Ascending aorta (tissue), 2 donors: ENCODE results near the gene DSC2. TPM values are rescaled to one million over a fixed set of nuclear protein-coding genes. Genes with fewer than 3 reads are reported as not detected.
"Not testable (repeated sequence)": the region's sequence is repeated elsewhere in the genome, so short reads cannot be mapped to it uniquely, and the experiment has no call there.

Experiments
- DNase-seq, 2 donors: peaks; one replicate each; pipeline ENCODE4 v3.0.0-alpha.2; 2019; ENCODE audit warnings: low spot score in 2 of 2
- H3K27ac ChIP-seq, 2 donors: fragments of 200-600 bp; sonication (generic); one replicate each; pipeline ENCODE4 v1.5.1; 2016 to 2017; ENCODE audit warnings: mild to moderate bottlenecking in 1 of 2
- H3K27me3 ChIP-seq: fragments of 200-600 bp; sonication (generic); one replicate; pipeline ENCODE4 v1.5.1; 2017
- H3K36me3 ChIP-seq, 2 donors: fragments of 200-600 bp; sonication (generic); one replicate each; pipeline ENCODE4 v1.5.1; 2016
- H3K4me1 ChIP-seq, 2 donors: fragments of 200-600 bp; sonication (generic); one replicate each; pipeline ENCODE4 v1.5.1; 2016 to 2017; ENCODE audit warnings: mild to moderate bottlenecking in 1 of 2
- H3K4me3 ChIP-seq, 2 donors: fragments of 200-600 bp; sonication (generic); one replicate each; pipeline ENCODE4 v1.5.1; 2016 to 2017; ENCODE audit warnings: mild to moderate bottlenecking in 1 of 2
- H3K9me3 ChIP-seq, 2 donors: fragments of 200-600 bp; sonication (generic); one replicate each; pipeline ENCODE4 v1.5.1; 2016
- intact Hi-C: fragments of 100-400 bp; cut with DNase I; formaldehyde crosslinking; loops from one replicate; pipeline ENCODE4 v1.15.1; 2023
- total RNA-seq: library from RNA; depleted of rRNA; stranded (reverse); fragments of >200 nt; gene quantifications from one replicate; pipeline ENCODE4 v1.1.0, GENCODE V29; 2016
- TF ChIP-seq, protein P1 (sequence below), 3 experiments: fragments of 200-600 bp in 2 of 3; fragments of 450-650 bp in 1 of 3; sonication (generic) in 2 of 3; IDR thresholded peaks; one replicate each; pipeline ENCODE4 v1.5.1; 2016 to 2019; ENCODE audit warnings: antibody characterized with exemption in 3 of 3, mild to moderate bottlenecking in 1 of 3, moderate library complexity in 1 of 3

The DSC2 gene
- total RNA-seq, 1 donor from 2014 or later = 4.4 TPM

DNA sequence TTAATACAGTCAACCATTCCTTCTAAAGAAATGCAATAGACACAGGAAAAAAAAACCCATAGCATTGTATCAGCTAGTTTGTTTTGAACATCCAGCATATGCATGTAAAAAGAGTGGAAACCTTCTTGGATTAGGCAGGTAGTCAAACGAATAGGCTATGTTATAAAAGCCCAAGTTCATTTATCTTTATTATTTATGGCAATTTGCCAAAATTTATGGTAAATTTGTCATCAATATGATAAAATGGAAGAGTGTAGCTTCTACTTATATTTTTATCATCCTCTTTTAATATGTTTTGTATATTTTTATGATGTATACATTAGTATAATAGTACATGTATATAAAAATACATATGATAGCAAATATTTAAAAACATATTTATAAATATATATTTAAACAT is 36.5 kb upstream of the DSC2 start:
- Histone ChIP-seq H3K9me3 (no peaks in the 10 kb centered on the region), H3K36me3 (no peaks in the 10 kb centered on the region), H3K27ac (no peak overlapping the region), H3K4me3 (no peak overlapping the region), H3K27me3 (no peaks in the 10 kb centered on the region), H3K4me1 (no peaks in the 10 kb centered on the region)
- TF ChIP-seq, protein P1, sequence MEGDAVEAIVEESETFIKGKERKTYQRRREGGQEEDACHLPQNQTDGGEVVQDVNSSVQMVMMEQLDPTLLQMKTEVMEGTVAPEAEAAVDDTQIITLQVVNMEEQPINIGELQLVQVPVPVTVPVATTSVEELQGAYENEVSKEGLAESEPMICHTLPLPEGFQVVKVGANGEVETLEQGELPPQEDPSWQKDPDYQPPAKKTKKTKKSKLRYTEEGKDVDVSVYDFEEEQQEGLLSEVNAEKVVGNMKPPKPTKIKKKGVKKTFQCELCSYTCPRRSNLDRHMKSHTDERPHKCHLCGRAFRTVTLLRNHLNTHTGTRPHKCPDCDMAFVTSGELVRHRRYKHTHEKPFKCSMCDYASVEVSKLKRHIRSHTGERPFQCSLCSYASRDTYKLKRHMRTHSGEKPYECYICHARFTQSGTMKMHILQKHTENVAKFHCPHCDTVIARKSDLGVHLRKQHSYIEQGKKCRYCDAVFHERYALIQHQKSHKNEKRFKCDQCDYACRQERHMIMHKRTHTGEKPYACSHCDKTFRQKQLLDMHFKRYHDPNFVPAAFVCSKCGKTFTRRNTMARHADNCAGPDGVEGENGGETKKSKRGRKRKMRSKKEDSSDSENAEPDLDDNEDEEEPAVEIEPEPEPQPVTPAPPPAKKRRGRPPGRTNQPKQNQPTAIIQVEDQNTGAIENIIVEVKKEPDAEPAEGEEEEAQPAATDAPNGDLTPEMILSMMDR (IDR thresholded peaks at IDR 0.05) = no peak
- intact Hi-C loops = no loop called here
- no peak for DNase-seq

DNA sequence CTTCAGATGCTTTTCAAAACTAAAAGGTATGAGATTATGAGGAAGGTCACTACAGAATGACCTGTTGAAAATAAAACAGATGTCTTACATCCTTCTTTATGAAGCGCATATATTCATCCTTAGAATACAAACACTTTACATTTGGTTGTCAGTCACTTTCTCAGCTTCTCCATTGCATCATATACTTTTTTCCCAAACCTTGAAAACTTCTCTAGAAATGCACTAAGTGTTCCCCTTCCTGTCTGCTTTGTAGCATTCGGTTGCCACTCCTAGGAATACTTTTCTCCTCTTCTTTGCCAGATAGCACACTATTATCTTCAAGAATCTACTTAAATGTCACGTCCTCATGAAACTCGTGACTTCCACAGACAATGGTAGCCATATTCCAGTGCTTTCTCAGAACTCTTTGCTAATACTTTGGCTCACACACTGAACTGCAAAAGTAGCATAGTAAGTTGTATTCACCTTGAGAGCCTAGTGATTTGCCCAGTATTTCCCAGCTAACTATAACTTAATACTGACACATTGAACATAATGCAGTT is 32.8 kb upstream of the DSC2 start:
- no peak overlapping the region for H3K4me3 ChIP-seq
- H3K36me3 ChIP-seq = no peaks in the 10 kb centered on the region
- H3K27me3 ChIP-seq = no peaks in the 10 kb centered on the region
- H3K27ac ChIP-seq = no peak overlapping the region
- no peak for DNase-seq
- intact Hi-C loops = no loop called here
- TF ChIP-seq, protein P1 (IDR thresholded peaks at IDR 0.05) = no peak
- no peaks in the 10 kb centered on the region for H3K9me3 ChIP-seq
- H3K4me1 ChIP-seq = no peaks in the 10 kb centered on the region

DNA sequence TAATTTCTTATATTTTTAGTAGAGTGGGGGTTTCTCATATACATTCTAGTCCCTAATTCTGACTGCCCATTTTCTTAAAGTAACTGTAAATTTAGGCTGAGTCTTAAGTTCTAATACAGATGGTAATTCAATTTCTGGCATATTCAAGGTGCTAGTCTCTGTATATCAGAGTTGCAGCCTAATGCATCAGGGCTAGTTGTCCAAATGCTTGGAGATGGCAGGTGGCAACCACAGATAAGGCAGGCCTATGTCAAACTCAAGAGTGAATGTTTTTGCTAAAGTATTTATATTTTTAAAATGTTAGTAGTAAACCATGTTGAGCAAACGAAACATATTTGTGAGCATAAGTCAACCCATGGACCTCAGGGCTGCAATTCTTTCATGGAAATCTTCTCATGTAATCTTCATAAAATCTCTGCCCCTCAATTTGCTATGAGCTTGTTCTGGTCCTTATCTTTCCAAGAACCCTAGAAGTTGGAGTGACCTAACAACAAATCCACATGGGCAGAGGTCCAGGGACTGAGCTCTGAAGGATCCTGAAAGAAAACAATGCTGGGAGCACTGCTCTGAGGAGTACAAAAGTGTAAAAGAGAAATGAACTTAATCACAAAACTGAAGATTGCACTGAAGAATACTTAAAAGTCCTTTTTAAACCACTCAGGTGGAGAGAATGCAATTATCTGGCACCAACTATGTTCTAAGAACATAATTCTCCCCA is 27.3 kb upstream of the DSC2 start:
- H3K36me3 ChIP-seq = no peaks in the 10 kb centered on the region
- no peaks in the 10 kb centered on the region for H3K9me3 ChIP-seq
- H3K4me3 ChIP-seq = no peak overlapping the region
- intact Hi-C loops = no loop called here
- no peaks in the 10 kb centered on the region for H3K4me1 ChIP-seq
- TF ChIP-seq, protein P1 (IDR thresholded peaks at IDR 0.05) = no peak
- DNase-seq = no peak
- H3K27me3 ChIP-seq = no peaks in the 10 kb centered on the region
- no peak overlapping the region for H3K27ac ChIP-seq

DNA sequence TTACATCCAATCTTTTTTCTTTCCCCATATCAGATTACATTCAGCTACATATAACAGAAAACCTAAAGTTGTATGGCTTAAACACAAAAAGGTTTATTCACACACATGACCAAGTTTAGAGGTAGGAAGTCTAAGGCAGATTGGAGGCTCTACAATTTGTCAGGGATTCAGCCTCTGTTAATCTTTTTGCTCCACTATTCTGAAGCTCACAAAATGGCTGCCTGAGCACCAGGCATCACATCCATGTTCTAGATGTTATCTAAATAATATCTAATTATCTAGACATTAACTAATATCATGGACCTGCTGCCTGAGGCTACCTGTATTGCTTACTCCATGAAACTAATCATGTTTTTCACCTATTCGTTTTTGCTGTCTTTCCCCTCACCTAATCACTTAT is 23.7 kb upstream of the DSC2 start:
- no peak overlapping the region for H3K4me3 ChIP-seq
- no peak for DNase-seq
- H3K9me3 ChIP-seq = no peaks in the 10 kb centered on the region
- no peak overlapping the region for H3K27ac ChIP-seq
- no peaks in the 10 kb centered on the region for H3K36me3 ChIP-seq
- intact Hi-C loops = no loop called here
- TF ChIP-seq, protein P1 (IDR thresholded peaks at IDR 0.05) = no peak
- H3K27me3 ChIP-seq = no peaks in the 10 kb centered on the region
- H3K4me1 ChIP-seq = no peaks in the 10 kb centered on the region

DNA sequence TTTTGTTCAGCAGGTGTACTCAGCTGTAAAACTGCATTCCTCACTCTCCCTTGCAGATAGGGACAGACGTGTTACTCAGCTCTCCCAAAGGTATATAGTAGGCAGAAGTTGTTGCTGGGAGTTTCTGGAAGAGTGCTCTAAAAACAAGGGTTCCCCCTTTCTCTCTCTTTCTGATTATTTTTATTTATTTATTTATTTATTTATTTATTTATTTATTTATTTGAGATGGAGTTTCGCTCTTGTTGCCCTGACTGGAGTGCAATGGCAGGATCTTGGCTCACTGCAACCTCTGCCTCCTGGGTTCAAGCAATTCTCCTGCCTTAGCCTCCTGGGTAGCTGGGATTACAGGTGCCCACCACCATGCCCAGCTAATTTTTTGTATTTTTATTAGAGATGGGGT is 20.9 kb upstream of the DSC2 start:
- H3K27ac ChIP-seq, H3K36me3 ChIP-seq, H3K9me3 ChIP-seq, H3K27me3 ChIP-seq, H3K4me3 ChIP-seq, DNase-seq, intact Hi-C loops, H3K4me1 ChIP-seq: not testable (repeated sequence)

DNA sequence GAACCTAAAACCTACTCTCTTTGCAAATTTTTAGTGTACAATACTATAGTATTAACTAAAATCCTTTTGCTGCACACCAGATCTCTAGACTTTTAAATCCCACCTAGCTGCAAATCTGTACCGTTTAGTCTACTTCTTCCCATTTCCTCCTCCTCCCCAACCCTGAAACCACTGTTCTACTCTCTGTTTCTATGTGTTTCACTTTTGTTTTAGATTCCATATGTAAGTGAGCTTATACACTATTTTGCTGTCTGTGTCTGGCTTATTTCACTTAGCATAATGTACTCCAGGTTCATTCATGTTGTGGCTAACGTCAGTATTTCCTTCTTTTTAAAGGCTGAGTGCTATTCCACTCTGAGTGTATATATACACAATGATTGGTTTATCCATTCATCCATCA is 18.4 kb upstream of the DSC2 start:
- TF ChIP-seq, protein P1 (IDR thresholded peaks at IDR 0.05) = no peak
- Histone ChIP-seq H3K4me3 (no peak overlapping the region), H3K27me3 (no peaks in the 10 kb centered on the region), H3K9me3 (no peaks in the 10 kb centered on the region), H3K4me1 (no peaks in the 10 kb centered on the region), H3K27ac (no peak overlapping the region), H3K36me3 (no peaks in the 10 kb centered on the region)
- intact Hi-C loops = no loop called here
- DNase-seq = no peak
